H1 (cell line): ENCODE data around the gene MAGOH. TPM values are rescaled to one million over a fixed set of nuclear protein-coding genes. Genes with fewer than 3 reads are reported as not detected.

Source experiments
- CTCF ChIA-PET: fragments of 300-600 bp; sonication (Branson Sonifier 250); formaldehyde crosslinking; loops from one replicate; lab custom pipeline; 2021; ENCODE audit not compliant: partially characterized antibody; lab: Charles Lee
- POLR2A ChIA-PET: fragments of 300-600 bp; sonication (Branson Sonifier 250); formaldehyde crosslinking; loops from one replicate; lab custom pipeline; 2021; ENCODE audit warnings: inconsistent platforms; ENCODE audit not compliant: partially characterized antibody; lab: Charles Lee
- DNase-seq, 2 experiments: peaks; one replicate each; pipeline versions ENCODE4 v3.0.0 to v3.0.0-alpha.2; 2010 to 2022; ENCODE audit warnings: low spot score in 2 of 2, low read depth in 1 of 2, mixed read lengths in 1 of 2
- FAIRE-seq: peaks from 2 replicates; lab custom pipeline; 2011; peaks lifted over from hg19 to GRCh38; lab: Jason Lieb, UNC
- H2AFZ ChIP-seq: 2 replicates; pipeline ENCODE4 v1.8.1; 2012; ENCODE audit warnings: low read length, inconsistent platforms
- H2AK5ac ChIP-seq: 2 replicates; pipeline ENCODE4 v1.6.1; 2013; ENCODE audit warnings: low read depth, low read length
- H2BK120ac ChIP-seq: replicated peaks from 2 replicates; pipeline ENCODE3; 2013; ENCODE audit warnings: low read depth, low read length, inconsistent platforms
- H2BK12ac ChIP-seq: 2 replicates; pipeline ENCODE4 v1.6.1; 2013; ENCODE audit warnings: low read depth, low read length
- H2BK15ac ChIP-seq: 2 replicates; pipeline ENCODE4 v1.6.1; 2013; ENCODE audit warnings: low read length
- H2BK20ac ChIP-seq: 2 replicates; pipeline ENCODE4 v1.6.1; 2013; ENCODE audit warnings: low read length
- H2BK5ac ChIP-seq: 2 replicates; pipeline ENCODE4 v1.6.1; 2013; ENCODE audit warnings: low read depth, low read length
- H3K14ac ChIP-seq: 2 replicates; pipeline ENCODE4 v1.6.1; 2013; ENCODE audit warnings: inconsistent platforms; ENCODE audit not compliant: insufficient read length
- H3K18ac ChIP-seq: 2 replicates; pipeline ENCODE4 v1.6.1; 2013; ENCODE audit warnings: low read length; ENCODE audit errors: extremely low read depth
- H3K23ac ChIP-seq: 2 replicates; pipeline ENCODE4 v1.6.1; 2013; ENCODE audit warnings: inconsistent platforms; ENCODE audit not compliant: insufficient read length
- H3K23me2 ChIP-seq: 2 replicates; pipeline ENCODE4 v1.6.1; 2013; ENCODE audit warnings: low read depth, low read length
- H3K27ac ChIP-seq: 2 replicates; pipeline ENCODE4 v1.6.1; 2011; ENCODE audit warnings: low read depth, low read length, inconsistent platforms
- H3K27me3 ChIP-seq, 4 experiments: replicated peaks in 1 of 4; 1 replicate in 1 of 4; 2 replicates in 3 of 4; pipeline versions ENCODE4 v1.6.1 to v1.8.1; 2011 to 2013; ENCODE audit warnings: low read length in 3 of 4, mild to moderate bottlenecking in 3 of 4, inconsistent platforms in 2 of 4, mixed read lengths in 2 of 4, moderate library complexity in 1 of 4; ENCODE audit not compliant: control insufficient read depth in 3 of 4, insufficient read depth in 3 of 4; ENCODE audit errors: extremely low read depth in 1 of 4
- H3K36me3 ChIP-seq, 4 experiments: 2 replicates each; pipeline versions ENCODE4 v1.6.1 to v1.8.1; 2011 to 2013; ENCODE audit warnings: mild to moderate bottlenecking in 4 of 4, low read length in 3 of 4, moderate library complexity in 2 of 4, control low read depth in 1 of 4, inconsistent platforms in 1 of 4; ENCODE audit not compliant: insufficient read depth in 4 of 4, control insufficient read depth in 2 of 4
- H3K4ac ChIP-seq: replicated peaks from 2 replicates; pipeline ENCODE3; 2013; ENCODE audit warnings: low read length, low read depth, mixed read lengths, inconsistent platforms; ENCODE audit not compliant: insufficient read length
- H3K4me1 ChIP-seq, 4 experiments: replicated peaks in 1 of 4; 1 replicate in 1 of 4; 2 replicates in 3 of 4; pipeline versions ENCODE4 v1.6.1 to v1.8.1; 2011 to 2013; ENCODE audit warnings: low read length in 3 of 4, inconsistent platforms in 2 of 4, mixed read lengths in 1 of 4; ENCODE audit not compliant: insufficient read depth in 4 of 4, control insufficient read depth in 3 of 4
- H3K4me2 ChIP-seq, 2 experiments: 2 replicates each; pipeline versions ENCODE4 v1.6.1 to v1.8.1; 2011 to 2013; ENCODE audit warnings: low read depth in 2 of 2, low read length in 2 of 2, control low read depth in 1 of 2, inconsistent platforms in 1 of 2, mild to moderate bottlenecking in 1 of 2; ENCODE audit not compliant: insufficient read depth in 1 of 2
- H3K4me3 ChIP-seq, 4 experiments: fragments of 200-600, 300-600 bp in 1 of 4; sonication (generic), shearing (Covaris generic), sonication (Bioruptor Twin) in 1 of 4; 2 replicates each; pipeline versions ENCODE4 v1.5.1 to v1.8.1; 2011 to 2016; ENCODE audit warnings: low read length in 4 of 4, low read depth in 3 of 4, control low read depth in 2 of 4, inconsistent platforms in 2 of 4, mild to moderate bottlenecking in 2 of 4, mixed read lengths in 1 of 4, moderate library complexity in 1 of 4; ENCODE audit not compliant: insufficient read depth in 2 of 4; ENCODE audit errors: extremely low read depth in 1 of 4
- H3K56ac ChIP-seq: replicated peaks from 2 replicates; pipeline ENCODE3; 2013; ENCODE audit warnings: low read depth, mild to moderate bottlenecking, mixed read lengths, low read length, inconsistent platforms; ENCODE audit not compliant: insufficient read length
- H3K79me1 ChIP-seq: 2 replicates; pipeline ENCODE4 v1.6.1; 2013; ENCODE audit warnings: low read depth, low read length, control low read depth
- H3K79me2 ChIP-seq, 2 experiments: 2 replicates each; pipeline versions ENCODE4 v1.6.1 to v1.8.1; 2012 to 2013; ENCODE audit warnings: low read length in 2 of 2, mild to moderate bottlenecking in 2 of 2, inconsistent platforms in 1 of 2; ENCODE audit not compliant: insufficient read depth in 2 of 2, control insufficient read depth in 1 of 2
- H3K9ac ChIP-seq, 4 experiments: replicated peaks in 1 of 4; 1 replicate in 1 of 4; 2 replicates in 3 of 4; pipeline versions ENCODE4 v1.6.1 to v1.8.1; 2011 to 2013; ENCODE audit warnings: low read depth in 3 of 4, low read length in 3 of 4, control low read depth in 2 of 4, mild to moderate bottlenecking in 2 of 4, moderate library complexity in 2 of 4, inconsistent platforms in 1 of 4; ENCODE audit errors: extremely low read depth in 1 of 4
- H3K9me3 ChIP-seq, 2 experiments: 2 replicates each; pipeline versions ENCODE4 v1.6.1 to v1.8.1; 2012 to 2013; ENCODE audit warnings: mild to moderate bottlenecking in 2 of 2, moderate library complexity in 2 of 2, control low read depth in 1 of 2, inconsistent platforms in 1 of 2, low read depth in 1 of 2, low read length in 1 of 2, mixed read lengths in 1 of 2; ENCODE audit not compliant: insufficient read depth in 2 of 2
- H4K20me1 ChIP-seq, 2 experiments: replicated peaks in 1 of 2; 2 replicates each; pipeline versions ENCODE3 to v1.8.1; 2011 to 2013; ENCODE audit warnings: inconsistent platforms in 2 of 2, low read length in 2 of 2, mild to moderate bottlenecking in 1 of 2; ENCODE audit not compliant: insufficient read depth in 2 of 2, control insufficient read depth in 1 of 2
- H4K5ac ChIP-seq: 2 replicates; pipeline ENCODE4 v1.6.1; 2013; ENCODE audit warnings: low read length, low read depth, mixed read lengths, inconsistent platforms; ENCODE audit not compliant: insufficient read length
- H4K8ac ChIP-seq: 2 replicates; pipeline ENCODE4 v1.8.0; 2013; ENCODE audit warnings: mild to moderate bottlenecking, moderate library complexity, low read length, inconsistent platforms; ENCODE audit not compliant: insufficient read depth; ENCODE audit errors: extremely low read depth
- H4K91ac ChIP-seq: replicated peaks from 2 replicates; pipeline ENCODE3; 2013; ENCODE audit warnings: low read length, mixed read lengths, inconsistent platforms; ENCODE audit not compliant: insufficient read length
- CHD2 ChIP-seq: IDR thresholded peaks from 2 replicates; pipeline ENCODE4 v1.6.1; 2012; ENCODE audit warnings: low read length, improper control_type of control experiment
- WGBS, 2 experiments: shearing (Covaris generic) in 1 of 2; methylation state at CpG; one replicate each; pipeline versions ENCODE4 v1.1.6 to v1.1.7; 2013 to 2015; ENCODE audit warnings: low lambda C conversion rate in 2 of 2, mixed read lengths in 2 of 2, inconsistent platforms in 1 of 2, low coverage in 1 of 2, missing lambda C conversion rate in 1 of 2; ENCODE audit not compliant: insufficient replicate concordance in 2 of 2, insufficient coverage in 1 of 2, insufficient read length in 1 of 2; ENCODE audit errors: extremely low coverage in 1 of 2, missing lambda C conversion rate in 1 of 2; 5-methylcytosine and 5-hydroxymethylcytosine counted together
- polyA plus RNA-seq, 7 experiments: library from polyadenylated mRNA; depleted of rRNA in 3 of 7; stranded (reverse) in 5 of 7; unstranded in 2 of 7; fragments of >200 nt in 5 of 7; fragments of 200-250 nt in 2 of 7; gene quantifications; 1 replicate in 5 of 7; 2 replicates in 1 of 7; 4 replicates in 1 of 7; pipeline versions ENCODE4 v1.2.1 to v1.2.3, GENCODE V29; 2011 to 2013; ENCODE audit warnings: missing spikeins in 2 of 7, mixed read lengths in 2 of 7
- total RNA-seq: library from RNA; stranded (reverse); fragmentation: NEBNext Ultra II Directional; extraction: Animal tissue kit (Norgen Biotek cat#: 25700); gene quantifications from 2 replicates; pipeline ENCODE4 v1.2.1, GENCODE V29; 2021

Gene MAGOH
- total and polyA plus RNA-seq, 2 of the 8 experiments (the other 6 are each of a cell fraction or from before 2014, with no cell fraction given): 46.9 to 74.3 TPM

- POLR2A ChIA-PET: interaction anchor here (1.0 to 1.6 kb wide), 2 partner anchors 9 to 13 kb away, joined by 4 to 5 read pairs; no protein-coding TSS in a partner anchor
- no peak overlapping the region for H3K18ac ChIP-seq
Observed at GRCh38 chr1:53210352-53210751, 28.0 kb downstream of the MAGOH start.

More at GRCh38 chr1:53210352-53210751, 28.0 kb downstream of the MAGOH start:
- CTCF ChIA-PET: no interaction called here
- Histone ChIP-seq H3K9ac (no peak overlapping the region), H3K23ac (no peak overlapping the region), H3K4me2 (no peak overlapping the region), H3K4me1 (no peaks in the 10 kb centered on the region), H3K79me1 (peaks cover 2% of the 10 kb centered on the region; the same call in 1 of the 2 replicates), H4K5ac (no peak overlapping the region), H2BK15ac (no peak overlapping the region), H2AK5ac (no peak overlapping the region), H4K91ac (no peak overlapping the region), H2BK20ac (no peak overlapping the region), H3K9me3 (peaks cover 11 to 16% of the 10 kb centered on the region in 2 experiments), H3K4ac (no peak overlapping the region), H2BK12ac (no peak overlapping the region), H4K8ac (no peak overlapping the region), H3K27ac (no peak overlapping the region), H2AFZ (no peak overlapping the region), H2BK120ac (no peak overlapping the region), H3K23me2 (no peaks in the 10 kb centered on the region), H4K20me1 (peaks cover 0 to 5% of the 10 kb centered on the region in 2 experiments), H3K14ac (no peak overlapping the region), H3K36me3 (peaks cover 10 to 72% (median 44%) of the 10 kb centered on the region in 4 experiments), H2BK5ac (no peak overlapping the region), H3K4me3 (no peak overlapping the region), H3K56ac (no peak overlapping the region), H3K27me3 (no peaks in the 10 kb centered on the region), H3K79me2 (no peaks in the 10 kb centered on the region)
- 90% methylated on average over 7 of the region's 7 CpGs; no CpG with 5 or more reads in 1 of the 2 experiments for WGBS, 2 experiments
- TF ChIP-seq CHD2: no peak
- DNase-seq (no peak), FAIRE-seq (no peak)
